ENCODE data around the gene KLHL42.
"Not testable (repeated sequence)": the region's sequence is repeated elsewhere in the genome, so short reads cannot be mapped to it uniquely, and the experiment has no call there.

Gene KLHL42

GRCh38 chr12:27820564-27820963 lies 40.5 kb downstream of the KLHL42 start:
- no peak for DNase-seq

GRCh38 chr12:27821259-27821973 lies 41.4 kb downstream of the KLHL42 start:
- DNase-seq: peak; percentile 28 to 52

- DNase-seq: peak; percentile 63 to 76
These were observed 42.2 kb downstream of the KLHL42 start for GRCh38 chr12:27822076-27822712.

- no peak for DNase-seq
These were observed 43.0 kb downstream of the KLHL42 start for GRCh38 chr12:27823038-27823437.

GRCh38 chr12:27824126-27824842 lies 44.3 kb downstream of the KLHL42 start:
- peak; percentile 13 to 33 for DNase-seq

GRCh38 chr12:27826076-27826475 lies 46.0 kb downstream of the KLHL42 start:
- no peak for DNase-seq

- DNase-seq: no peak
These were observed 48.2 kb downstream of the KLHL42 start for GRCh38 chr12:27828196-27828595.

- DNase-seq: no peak
These were observed 58.6 kb downstream of the KLHL42 start for GRCh38 chr12:27838543-27839185.

GRCh38 chr12:27840229-27840999 lies 60.4 kb downstream of the KLHL42 start:
- DNase-seq: no peak

GRCh38 chr12:27841392-27841882 lies 61.4 kb downstream of the KLHL42 start:
- no peak for DNase-seq

GRCh38 chr12:27843714-27844245 lies 63.7 kb downstream of the KLHL42 start:
- DNase-seq: no peak

GRCh38 chr12:27844366-27845090 lies 64.5 kb downstream of the KLHL42 start:
- no peak for DNase-seq

GRCh38 chr12:27845187-27845586 lies 65.2 kb downstream of the KLHL42 start:
- no peak for DNase-seq

GRCh38 chr12:27845706-27846105 lies 65.7 kb downstream of the KLHL42 start:
- DNase-seq: not testable (repeated sequence)

- not testable (repeated sequence) for DNase-seq
These were observed 67.3 kb downstream of the KLHL42 start for GRCh38 chr12:27847293-27847692.

GRCh38 chr12:27851311-27851710 lies 71.3 kb downstream of the KLHL42 start:
- DNase-seq: no peak

GRCh38 chr12:27852117-27852516 lies 72.1 kb downstream of the KLHL42 start:
- DNase-seq: no peak
